H1 (cell line): Measurements from ENCODE around the gene RGS6. TPM values are rescaled to one million over a fixed set of nuclear protein-coding genes. Genes with fewer than 3 reads are reported as not detected.

ENCODE experiments used
- SP4 ChIP-seq: IDR thresholded peaks from 2 replicates; pipeline ENCODE4 v1.6.1; 2012; ENCODE audit warnings: low read length, inconsistent platforms
- polyA plus RNA-seq, 7 experiments: library from polyadenylated mRNA; depleted of rRNA in 3 of 7; stranded (reverse) in 5 of 7; unstranded in 2 of 7; fragments of >200 nt in 5 of 7; fragments of 200-250 nt in 2 of 7; gene quantifications; 1 replicate in 5 of 7; 2 replicates in 1 of 7; 4 replicates in 1 of 7; pipeline versions ENCODE4 v1.2.1 to v1.2.3, GENCODE V29; 2011 to 2013; ENCODE audit warnings: missing spikeins in 2 of 7, mixed read lengths in 2 of 7
- total RNA-seq: library from RNA; stranded (reverse); fragmentation: NEBNext Ultra II Directional; extraction: Animal tissue kit (Norgen Biotek cat#: 25700); gene quantifications from 2 replicates; pipeline ENCODE4 v1.2.1, GENCODE V29; 2021
- TF ChIP-seq, protein P1 (sequence below): fragments of 300-600 bp; sonication (generic); IDR thresholded peaks from 2 replicates; pipeline ENCODE4 v1.7.1; 2012; ENCODE audit warnings: low read length, moderate library complexity, mild to moderate bottlenecking, inconsistent platforms; ENCODE audit not compliant: insufficient replicate concordance

RGS6 gene
- total and polyA plus RNA-seq, 2 of the 8 experiments (the other 6 are each of a cell fraction or from before 2014, with no cell fraction given): 0.26 to 1.1 TPM

DNA sequence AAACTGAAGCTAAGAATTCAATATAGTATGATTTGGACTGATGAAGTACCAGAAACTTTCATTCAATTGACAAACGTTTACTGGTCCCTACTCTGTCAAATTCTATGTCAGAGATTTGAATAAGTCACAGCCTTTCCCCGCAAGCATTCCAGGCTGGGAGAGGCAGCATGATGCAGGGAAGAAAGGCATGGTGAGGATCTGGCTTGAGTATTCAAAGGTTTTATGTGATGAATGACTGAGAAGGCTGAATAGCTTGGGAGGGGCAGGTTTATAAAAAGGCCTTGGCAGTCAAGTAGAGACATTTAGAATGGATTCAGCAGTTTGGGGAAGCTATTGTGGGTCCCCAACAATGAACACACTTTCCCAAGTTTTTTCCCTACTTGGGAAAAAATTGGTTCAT, 529.8 kb downstream of the RGS6 start (continued):
- TF ChIP-seq, protein P1, sequence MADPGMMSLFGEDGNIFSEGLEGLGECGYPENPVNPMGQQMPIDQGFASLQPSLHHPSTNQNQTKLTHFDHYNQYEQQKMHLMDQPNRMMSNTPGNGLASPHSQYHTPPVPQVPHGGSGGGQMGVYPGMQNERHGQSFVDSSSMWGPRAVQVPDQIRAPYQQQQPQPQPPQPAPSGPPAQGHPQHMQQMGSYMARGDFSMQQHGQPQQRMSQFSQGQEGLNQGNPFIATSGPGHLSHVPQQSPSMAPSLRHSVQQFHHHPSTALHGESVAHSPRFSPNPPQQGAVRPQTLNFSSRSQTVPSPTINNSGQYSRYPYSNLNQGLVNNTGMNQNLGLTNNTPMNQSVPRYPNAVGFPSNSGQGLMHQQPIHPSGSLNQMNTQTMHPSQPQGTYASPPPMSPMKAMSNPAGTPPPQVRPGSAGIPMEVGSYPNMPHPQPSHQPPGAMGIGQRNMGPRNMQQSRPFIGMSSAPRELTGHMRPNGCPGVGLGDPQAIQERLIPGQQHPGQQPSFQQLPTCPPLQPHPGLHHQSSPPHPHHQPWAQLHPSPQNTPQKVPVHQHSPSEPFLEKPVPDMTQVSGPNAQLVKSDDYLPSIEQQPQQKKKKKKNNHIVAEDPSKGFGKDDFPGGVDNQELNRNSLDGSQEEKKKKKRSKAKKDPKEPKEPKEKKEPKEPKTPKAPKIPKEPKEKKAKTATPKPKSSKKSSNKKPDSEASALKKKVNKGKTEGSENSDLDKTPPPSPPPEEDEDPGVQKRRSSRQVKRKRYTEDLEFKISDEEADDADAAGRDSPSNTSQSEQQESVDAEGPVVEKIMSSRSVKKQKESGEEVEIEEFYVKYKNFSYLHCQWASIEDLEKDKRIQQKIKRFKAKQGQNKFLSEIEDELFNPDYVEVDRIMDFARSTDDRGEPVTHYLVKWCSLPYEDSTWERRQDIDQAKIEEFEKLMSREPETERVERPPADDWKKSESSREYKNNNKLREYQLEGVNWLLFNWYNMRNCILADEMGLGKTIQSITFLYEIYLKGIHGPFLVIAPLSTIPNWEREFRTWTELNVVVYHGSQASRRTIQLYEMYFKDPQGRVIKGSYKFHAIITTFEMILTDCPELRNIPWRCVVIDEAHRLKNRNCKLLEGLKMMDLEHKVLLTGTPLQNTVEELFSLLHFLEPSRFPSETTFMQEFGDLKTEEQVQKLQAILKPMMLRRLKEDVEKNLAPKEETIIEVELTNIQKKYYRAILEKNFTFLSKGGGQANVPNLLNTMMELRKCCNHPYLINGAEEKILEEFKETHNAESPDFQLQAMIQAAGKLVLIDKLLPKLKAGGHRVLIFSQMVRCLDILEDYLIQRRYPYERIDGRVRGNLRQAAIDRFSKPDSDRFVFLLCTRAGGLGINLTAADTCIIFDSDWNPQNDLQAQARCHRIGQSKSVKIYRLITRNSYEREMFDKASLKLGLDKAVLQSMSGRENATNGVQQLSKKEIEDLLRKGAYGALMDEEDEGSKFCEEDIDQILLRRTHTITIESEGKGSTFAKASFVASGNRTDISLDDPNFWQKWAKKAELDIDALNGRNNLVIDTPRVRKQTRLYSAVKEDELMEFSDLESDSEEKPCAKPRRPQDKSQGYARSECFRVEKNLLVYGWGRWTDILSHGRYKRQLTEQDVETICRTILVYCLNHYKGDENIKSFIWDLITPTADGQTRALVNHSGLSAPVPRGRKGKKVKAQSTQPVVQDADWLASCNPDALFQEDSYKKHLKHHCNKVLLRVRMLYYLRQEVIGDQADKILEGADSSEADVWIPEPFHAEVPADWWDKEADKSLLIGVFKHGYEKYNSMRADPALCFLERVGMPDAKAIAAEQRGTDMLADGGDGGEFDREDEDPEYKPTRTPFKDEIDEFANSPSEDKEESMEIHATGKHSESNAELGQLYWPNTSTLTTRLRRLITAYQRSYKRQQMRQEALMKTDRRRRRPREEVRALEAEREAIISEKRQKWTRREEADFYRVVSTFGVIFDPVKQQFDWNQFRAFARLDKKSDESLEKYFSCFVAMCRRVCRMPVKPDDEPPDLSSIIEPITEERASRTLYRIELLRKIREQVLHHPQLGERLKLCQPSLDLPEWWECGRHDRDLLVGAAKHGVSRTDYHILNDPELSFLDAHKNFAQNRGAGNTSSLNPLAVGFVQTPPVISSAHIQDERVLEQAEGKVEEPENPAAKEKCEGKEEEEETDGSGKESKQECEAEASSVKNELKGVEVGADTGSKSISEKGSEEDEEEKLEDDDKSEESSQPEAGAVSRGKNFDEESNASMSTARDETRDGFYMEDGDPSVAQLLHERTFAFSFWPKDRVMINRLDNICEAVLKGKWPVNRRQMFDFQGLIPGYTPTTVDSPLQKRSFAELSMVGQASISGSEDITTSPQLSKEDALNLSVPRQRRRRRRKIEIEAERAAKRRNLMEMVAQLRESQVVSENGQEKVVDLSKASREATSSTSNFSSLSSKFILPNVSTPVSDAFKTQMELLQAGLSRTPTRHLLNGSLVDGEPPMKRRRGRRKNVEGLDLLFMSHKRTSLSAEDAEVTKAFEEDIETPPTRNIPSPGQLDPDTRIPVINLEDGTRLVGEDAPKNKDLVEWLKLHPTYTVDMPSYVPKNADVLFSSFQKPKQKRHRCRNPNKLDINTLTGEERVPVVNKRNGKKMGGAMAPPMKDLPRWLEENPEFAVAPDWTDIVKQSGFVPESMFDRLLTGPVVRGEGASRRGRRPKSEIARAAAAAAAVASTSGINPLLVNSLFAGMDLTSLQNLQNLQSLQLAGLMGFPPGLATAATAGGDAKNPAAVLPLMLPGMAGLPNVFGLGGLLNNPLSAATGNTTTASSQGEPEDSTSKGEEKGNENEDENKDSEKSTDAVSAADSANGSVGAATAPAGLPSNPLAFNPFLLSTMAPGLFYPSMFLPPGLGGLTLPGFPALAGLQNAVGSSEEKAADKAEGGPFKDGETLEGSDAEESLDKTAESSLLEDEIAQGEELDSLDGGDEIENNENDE: no peak
- no peak for TF ChIP-seq SP4
